Cardiac fibroblast (primary cell): ENCODE measurements around the gene MYOZ1.
"Not testable (repeated sequence)": the region's sequence is repeated elsewhere in the genome, so short reads cannot be mapped to it uniquely, and the experiment has no call there.

Experiments used
- DNase-seq, 2 donors: peaks; one replicate each; pipeline versions ENCODE4 v3.0.0 to v3.0.0-alpha.2; 2010; ENCODE audit warnings: low read depth in 2 of 2
- H3K4me3 ChIP-seq, 2 donors: replicated peaks in 1 of 2; 1 replicate in 1 of 2; 2 replicates in 1 of 2; pipeline ENCODE4 v1.5.1; 2011; ENCODE audit warnings: low read depth in 2 of 2, low read length in 2 of 2, mild to moderate bottlenecking in 2 of 2, moderate library complexity in 1 of 2
- CTCF ChIP-seq: IDR thresholded peaks from one replicate; pipeline ENCODE4 v1.5.1; 2011; ENCODE audit warnings: low read depth, mild to moderate bottlenecking, low read length, inconsistent platforms

The MYOZ1 gene

DNA sequence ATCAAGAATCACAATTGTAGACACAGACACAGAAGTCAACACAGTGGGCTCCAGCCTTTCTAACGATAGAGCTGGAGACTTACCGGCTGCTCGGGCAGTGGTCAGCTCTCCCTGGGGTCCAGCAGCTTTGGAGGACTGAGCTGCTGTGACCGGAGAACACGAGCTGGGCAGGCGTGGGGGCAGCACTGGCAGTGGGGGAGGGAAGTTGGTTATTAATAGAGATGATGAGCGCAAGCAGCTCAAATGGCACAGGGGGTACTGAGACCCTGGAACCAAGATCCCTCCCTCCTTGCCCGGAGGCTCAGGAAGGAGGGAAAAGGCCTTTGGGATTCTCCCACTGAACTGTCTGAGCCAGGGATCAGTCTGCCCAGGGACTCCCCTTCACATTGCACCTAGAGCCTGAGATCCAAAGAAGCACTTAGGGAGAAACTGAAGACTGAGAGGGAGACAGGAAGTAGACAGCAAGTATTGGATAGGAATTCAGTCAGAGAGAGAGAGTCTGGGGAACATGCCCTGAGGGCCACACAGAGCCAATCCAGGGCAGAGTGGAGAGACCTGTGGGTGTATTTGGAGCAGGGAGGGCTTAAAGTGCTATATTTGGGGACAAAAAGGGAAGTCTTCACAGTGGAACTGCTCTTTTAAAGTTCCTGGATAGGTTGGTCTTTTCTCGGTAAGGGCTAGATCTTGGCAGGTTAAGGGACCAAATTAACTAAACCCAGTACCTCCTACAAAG is at the start of gene MYOZ1:
Gene MYOZ1 (minus strand): TSS at position 147 of the 733 bp plus-strand sequence. CDS start 1,457 bp downstream, outside the sequence.
- no peak for DNase-seq
- H3K4me3 ChIP-seq, result no peak within 1 kb of the TSS
- no peak for TF ChIP-seq CTCF

- H3K4me3 ChIP-seq, DNase-seq: not testable (repeated sequence)
These were observed 49.5 kb upstream of the MYOZ1 start for GRCh38 chr10:73690755-73691154.

DNA sequence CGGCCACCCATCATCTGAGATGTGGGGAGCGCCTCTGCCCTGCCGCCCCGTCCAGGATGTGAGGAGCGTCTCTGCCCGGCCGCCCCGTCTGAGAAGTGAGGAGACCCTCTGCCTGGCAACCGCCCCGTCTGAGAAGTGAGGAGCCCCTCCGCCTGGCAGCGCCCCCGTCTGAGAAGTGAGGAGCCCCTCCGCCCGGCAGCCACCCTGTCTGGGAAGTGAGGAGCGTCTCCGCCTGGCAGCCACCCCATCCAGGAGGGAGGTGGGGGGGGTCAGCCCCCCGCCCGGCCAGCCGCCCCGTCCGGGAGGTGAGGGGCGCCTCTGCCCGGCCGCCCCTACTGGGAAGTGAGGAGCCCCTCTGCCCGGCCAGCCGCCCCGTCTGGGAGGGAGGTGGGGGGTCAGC is 48.3 kb upstream of the MYOZ1 start:
- DNase-seq, H3K4me3 ChIP-seq: not testable (repeated sequence)

GRCh38 chr10:73687641-73688040 is 46.4 kb upstream of the MYOZ1 start:
- not testable (repeated sequence) for DNase-seq, H3K4me3 ChIP-seq

DNA sequence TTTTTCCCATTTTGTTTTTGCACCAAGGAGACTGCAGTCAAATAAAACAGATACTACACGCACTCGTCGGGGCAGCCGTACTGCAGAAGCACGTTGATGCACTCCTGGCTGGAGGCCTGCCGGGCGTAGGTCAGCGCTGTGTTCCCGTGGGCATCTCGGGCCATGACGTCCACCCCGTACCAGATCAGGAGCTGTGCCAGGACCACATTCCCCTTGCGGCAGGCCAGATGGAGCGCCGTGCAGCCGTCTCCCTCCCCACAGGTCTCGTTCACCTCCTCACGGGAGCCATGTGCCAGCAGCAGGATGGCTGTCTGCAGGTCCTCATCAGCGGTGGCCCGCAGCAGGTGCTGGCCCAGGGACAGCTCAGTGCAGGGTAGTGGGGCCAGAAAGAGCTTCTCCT is 33.3 kb upstream of the MYOZ1 start:
- not testable (repeated sequence) for H3K4me3 ChIP-seq, DNase-seq

GRCh38 chr10:73668378-73668777 is 27.1 kb upstream of the MYOZ1 start:
- not testable (repeated sequence) for DNase-seq, H3K4me3 ChIP-seq

DNA sequence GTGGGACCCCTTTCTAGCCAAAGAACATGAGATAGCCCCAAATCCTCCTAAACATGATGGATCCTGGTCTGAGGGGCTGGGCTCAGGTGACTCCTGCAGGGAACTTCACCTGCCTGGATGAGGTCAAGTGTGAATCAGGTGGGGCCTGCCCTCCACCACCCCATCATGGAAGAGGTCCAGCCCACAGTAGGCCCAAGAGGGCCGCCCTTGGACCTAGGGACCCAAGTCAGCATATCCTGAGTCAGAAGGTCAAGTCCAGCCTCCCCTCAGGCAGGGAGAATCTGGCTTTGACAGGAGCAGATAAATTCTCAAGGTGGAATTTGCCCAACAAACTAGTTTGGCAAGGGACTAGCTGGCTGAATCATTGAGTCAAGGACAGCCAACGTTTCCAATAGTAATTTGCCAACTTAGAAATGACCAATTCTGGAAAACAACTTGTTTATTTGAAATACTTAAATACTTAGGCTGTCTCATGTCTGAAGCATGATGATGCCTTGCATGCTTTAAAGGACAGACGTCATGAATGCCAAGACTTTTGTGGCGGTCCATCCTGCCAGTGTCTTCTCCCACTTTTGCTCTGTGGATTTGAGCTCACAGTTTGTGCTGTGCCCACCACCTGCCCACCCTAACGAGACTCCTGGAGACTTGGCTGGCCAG is 25.0 kb upstream of the MYOZ1 start:
- not testable (repeated sequence) for H3K4me3 ChIP-seq
- DNase-seq, result peak in 1 of 2 donors; percentile 46

GRCh38 chr10:73665581-73665980 is 24.3 kb upstream of the MYOZ1 start:
- DNase-seq, result not testable (repeated sequence)

DNA sequence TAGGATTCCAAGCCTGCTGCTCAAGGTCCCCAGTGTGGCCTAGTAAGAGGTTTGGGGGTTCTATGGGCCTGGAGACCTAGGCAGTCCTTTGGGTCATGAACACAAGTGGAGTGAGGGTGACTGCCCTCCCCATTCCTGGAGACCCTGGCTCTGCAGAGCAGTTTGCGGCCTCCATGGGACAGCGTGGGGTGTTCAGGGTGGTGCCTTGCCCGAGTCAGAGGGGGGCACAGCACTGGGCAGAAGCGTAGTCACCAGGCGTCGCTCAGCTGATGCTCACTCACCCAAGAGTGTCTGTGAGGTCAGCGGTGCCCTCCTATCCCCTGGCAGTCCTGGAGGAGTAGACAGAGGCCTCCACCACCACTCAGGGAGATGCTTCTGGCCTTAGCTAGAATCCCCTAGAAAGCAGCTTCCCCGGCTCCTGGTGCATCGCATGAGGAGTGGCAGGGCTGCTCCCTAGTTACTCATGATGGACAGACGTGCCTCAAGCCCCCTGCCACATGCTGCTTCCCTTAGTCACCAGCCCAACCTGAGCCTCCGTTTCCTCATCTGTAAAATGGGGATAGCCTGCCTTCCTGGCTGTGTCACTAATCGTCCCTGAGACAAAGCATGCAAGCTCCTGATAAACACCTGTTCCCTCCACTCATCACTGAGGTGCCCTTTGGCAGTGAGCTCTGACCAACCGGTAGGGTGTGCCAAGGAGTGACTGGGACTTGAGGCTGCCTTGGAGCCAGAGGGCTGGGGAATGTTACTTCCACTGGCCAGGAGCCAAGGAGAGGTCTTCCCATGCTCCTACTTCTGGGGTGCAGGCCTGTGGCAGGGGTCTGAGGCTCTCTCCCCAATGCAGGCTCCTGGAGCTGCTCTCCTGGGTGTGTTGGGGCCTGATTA is 23.1 kb upstream of the MYOZ1 start:
- not testable (repeated sequence) for DNase-seq, H3K4me3 ChIP-seq

More at GRCh38 chr10:73665581-73665980, 24.3 kb upstream of the MYOZ1 start:
- H3K4me3 ChIP-seq, result not testable (repeated sequence)

DNA sequence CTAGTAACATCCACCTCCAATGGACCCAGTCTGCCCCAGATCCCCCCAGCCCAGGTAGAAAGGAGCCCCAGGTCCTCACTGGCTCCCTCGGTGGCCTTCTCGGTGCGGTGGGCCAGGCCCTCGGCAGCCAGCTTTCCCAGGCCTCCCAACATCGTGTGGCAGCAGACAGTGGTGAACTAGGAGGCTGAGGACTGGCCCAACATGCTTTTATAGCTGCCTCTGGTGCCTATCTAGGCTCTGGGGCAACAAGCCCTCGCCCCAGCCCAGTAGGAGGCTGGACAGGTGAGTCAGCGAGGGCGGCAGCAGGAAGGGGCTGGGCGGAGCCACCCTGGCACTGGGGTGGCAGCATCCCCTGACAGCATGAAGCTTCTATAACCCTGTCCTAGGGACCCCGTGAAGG is 22.3 kb upstream of the MYOZ1 start:
- not testable (repeated sequence) for DNase-seq, H3K4me3 ChIP-seq

DNA sequence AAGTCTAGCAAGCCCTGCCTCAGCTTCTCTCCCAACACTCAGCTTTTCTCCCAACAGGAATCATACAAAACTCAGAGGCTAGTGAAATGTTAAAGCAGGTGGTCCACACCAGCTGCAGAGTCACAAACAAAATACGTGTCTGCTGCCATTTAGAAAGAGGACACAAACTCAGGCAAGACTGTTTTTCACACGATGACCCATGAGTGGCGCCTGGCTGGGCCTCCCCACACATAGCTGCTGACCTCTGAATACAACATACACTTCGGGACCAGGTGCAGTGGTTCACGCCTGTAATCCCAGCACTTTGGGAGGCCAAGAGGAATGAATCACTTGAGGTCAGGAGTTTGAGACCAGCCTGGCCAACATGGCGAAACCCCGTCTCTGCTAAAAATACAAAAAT is 21.4 kb upstream of the MYOZ1 start:
- H3K4me3 ChIP-seq, DNase-seq: not testable (repeated sequence)

DNA sequence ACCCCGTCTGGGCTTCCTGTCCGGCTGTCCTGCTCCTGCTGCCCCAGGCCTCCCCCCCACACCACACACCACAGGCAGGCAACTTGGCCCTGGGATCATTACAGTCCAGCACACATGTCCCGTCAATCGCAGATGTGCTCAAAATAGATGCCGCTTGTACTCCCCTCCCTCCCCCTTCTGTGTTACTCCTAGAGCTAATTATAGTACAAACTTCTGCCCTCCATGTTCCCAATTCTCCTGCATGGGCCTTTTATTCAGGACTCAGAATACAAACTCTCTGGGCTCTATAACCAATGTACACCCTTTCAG is 14.7 kb upstream of the MYOZ1 start, which contains the start of gene SYNPO2L:
Gene SYNPO2L (minus strand): TSS at position 40 of the 309 bp plus-strand sequence. CDS start 107 bp downstream, outside the sequence.
- no peak within 1 kb of the TSS for H3K4me3 ChIP-seq
- no peak for TF ChIP-seq CTCF
- DNase-seq, result no peak
